GM23338 (cell line): ENCODE data around the gene IFNL1. TPM values are rescaled to one million over a fixed set of nuclear protein-coding genes. Genes with fewer than 3 reads are reported as not detected.

ENCODE experiments used
- ATAC-seq: fragments of 200-7000 bp; cut with Tn5 transposase; 3 replicates; pipeline ENCODE4 v1.9.1; 2020
- DNase-seq: peaks from one replicate; pipeline ENCODE4 v3.0.0-alpha.2; 2015; ENCODE audit warnings: low spot score
- H2AFZ ChIP-seq: fragments of 200-600 bp; sonication (generic); 2 replicates; pipeline ENCODE4 v1.8.0; 2016; ENCODE audit warnings: antibody characterized with exemption, mild to moderate bottlenecking, moderate library complexity
- H3F3A ChIP-seq: fragments of 200-600 bp; sonication (generic); replicated peaks from 2 replicates; pipeline ENCODE4 v1.8.0; 2017; ENCODE audit warnings: antibody characterized with exemption, mixed run types, low read depth
- H3K27ac ChIP-seq: fragments of 200-600 bp; sonication (generic); 2 replicates; pipeline ENCODE4 v1.6.1; 2016; ENCODE audit warnings: low read depth
- H3K27me3 ChIP-seq: fragments of 200-600 bp; sonication (generic); 2 replicates; pipeline ENCODE4 v1.8.0; 2016; ENCODE audit warnings: mild to moderate bottlenecking, mixed run types, moderate library complexity; ENCODE audit not compliant: insufficient read depth
- H3K36me3 ChIP-seq: fragments of 200-600 bp; sonication (generic); 2 replicates; pipeline ENCODE4 v1.8.0; 2016; ENCODE audit warnings: mild to moderate bottlenecking; ENCODE audit not compliant: insufficient read depth
- H3K4me1 ChIP-seq: fragments of 200-600 bp; sonication (generic); 2 replicates; pipeline ENCODE4 v1.8.0; 2016; ENCODE audit warnings: mild to moderate bottlenecking, moderate library complexity; ENCODE audit not compliant: insufficient read depth
- H3K4me2 ChIP-seq: fragments of 200-600 bp; sonication (generic); 2 replicates; pipeline ENCODE4 v1.7.1; 2017; ENCODE audit warnings: mixed run types
- H3K4me3 ChIP-seq: fragments of 200-600 bp; sonication (generic); 2 replicates; pipeline ENCODE4 v1.6.1; 2016; ENCODE audit warnings: mixed run types
- H3K79me2 ChIP-seq: fragments of 200-600 bp; sonication (generic); replicated peaks from 2 replicates; pipeline ENCODE4 v1.8.0; 2017; ENCODE audit warnings: mild to moderate bottlenecking; ENCODE audit not compliant: insufficient read depth
- H3K9me2 ChIP-seq: fragments of 200-600 bp; sonication (generic); 2 replicates; pipeline ENCODE4 v1.8.0; 2017; ENCODE audit not compliant: insufficient read depth
- H4K20me1 ChIP-seq: fragments of 200-600 bp; sonication (generic); replicated peaks from 2 replicates; pipeline ENCODE4 v1.8.0; 2017; ENCODE audit warnings: mild to moderate bottlenecking; ENCODE audit not compliant: insufficient read depth
- H3K27ac Mint-ChIP-seq: 2 replicates; pipeline ENCODE4 v1.8.0; 2020; ENCODE audit warnings: inconsistent platforms, mild to moderate bottlenecking, moderate library complexity, mixed read lengths
- H3K27me3 Mint-ChIP-seq: 3 replicates; pipeline ENCODE4 v1.8.0; 2022; ENCODE audit warnings: low read depth, mild to moderate bottlenecking, moderate library complexity, mixed read lengths, inconsistent platforms; ENCODE audit not compliant: insufficient read depth, poor library complexity
- H3K36me3 Mint-ChIP-seq: 3 replicates; pipeline ENCODE4 v1.8.0; 2021; ENCODE audit warnings: low read depth, mild to moderate bottlenecking, inconsistent platforms, moderate library complexity, mixed read lengths
- H3K4me1 Mint-ChIP-seq: 3 replicates; pipeline ENCODE4 v1.8.0; 2020; ENCODE audit warnings: mild to moderate bottlenecking, inconsistent platforms, mixed read lengths
- H3K4me3 Mint-ChIP-seq: 3 replicates; pipeline ENCODE4 v1.8.0; 2021; ENCODE audit warnings: moderate library complexity, mild to moderate bottlenecking, inconsistent platforms, mixed read lengths
- H3K9me3 Mint-ChIP-seq: 3 replicates; pipeline ENCODE4 v1.8.0; 2020; ENCODE audit warnings: moderate library complexity, mild to moderate bottlenecking, inconsistent platforms, mixed read lengths
- ETS1 ChIP-seq: IDR thresholded peaks from 2 replicates; pipeline ENCODE4 v1.6.1; 2016; ENCODE audit warnings: antibody characterized with exemption
- JUNB ChIP-seq: IDR thresholded peaks from one replicate; pipeline ENCODE4 v1.6.1; 2016; ENCODE audit warnings: antibody characterized with exemption; ENCODE audit not compliant: unreplicated experiment
- NANOG ChIP-seq: IDR thresholded peaks from 2 replicates; pipeline ENCODE4 v1.6.1; 2016; ENCODE audit warnings: antibody characterized with exemption, borderline replicate concordance
- POLR2AphosphoS5 ChIP-seq: IDR thresholded peaks from 2 replicates; pipeline ENCODE4 v1.6.1; 2016; ENCODE audit warnings: antibody characterized with exemption, low read depth
- REST ChIP-seq: IDR thresholded peaks from one replicate; pipeline ENCODE4 v1.6.1; 2018; ENCODE audit warnings: antibody characterized with exemption; ENCODE audit not compliant: unreplicated experiment
- STAT1 ChIP-seq: IDR thresholded peaks from one replicate; pipeline ENCODE4 v1.6.1; 2016; ENCODE audit warnings: antibody characterized with exemption; ENCODE audit not compliant: unreplicated experiment
- ZNF114 ChIP-seq: fragments of 250-450 bp; sonication (Bioruptor Pico); IDR thresholded peaks from 2 replicates; pipeline ENCODE4 v1.5.0; 2020; ENCODE audit warnings: mild to moderate bottlenecking, moderate library complexity
- polyA plus RNA-seq: library from polyadenylated mRNA; unstranded; fragments of >200 nt; fragmentation: Nextera tagmentation; extraction: Ambion mirVana; gene quantifications from 2 replicates; pipeline ENCODE4 v1.2.1, GENCODE V29; 2016
- total RNA-seq: library from RNA; depleted of rRNA; stranded (reverse); fragments of >200 nt; shearing (Covaris generic); gene quantifications from 2 replicates; pipeline ENCODE4 v1.2.3, GENCODE V29; 2014
- TF ChIP-seq, protein P1 (sequence below): fragments of 250-450 bp; sonication (Bioruptor Pico); IDR thresholded peaks from 2 replicates; pipeline ENCODE4 v1.5.0; 2020; ENCODE audit warnings: mild to moderate bottlenecking, moderate library complexity

Gene IFNL1
- total and polyA plus RNA-seq, 2 experiments from 2014 or later: not detected

- TF ChIP-seq REST (no peak), ETS1 (no peak)
Measured at GRCh38 chr19:39277598-39277997, 18.6 kb upstream of the IFNL1 start (continued).

DNA sequence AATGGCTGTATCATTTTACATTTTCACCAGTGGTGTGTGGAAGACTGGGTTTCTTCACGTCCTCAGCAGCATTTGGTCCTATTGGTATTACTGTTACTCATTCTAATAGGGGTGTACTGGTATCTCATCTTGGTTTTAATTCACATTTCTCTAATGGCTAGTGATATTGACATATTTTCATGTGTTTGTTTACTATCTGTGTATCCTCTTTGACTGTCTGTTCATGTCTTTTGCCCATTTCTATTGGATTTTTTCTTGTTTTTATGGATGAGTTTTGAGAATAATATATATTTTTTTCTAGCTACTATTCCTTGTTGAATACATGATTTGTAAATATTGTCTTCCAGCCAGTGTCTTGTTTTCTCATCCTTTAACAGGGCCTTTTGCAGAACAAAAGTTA lies 14.2 kb upstream of the IFNL1 start:
- ATAC-seq: no peak
- Histone ChIP-seq H3K4me3 (no peak overlapping the region), H3K27ac (no peak overlapping the region), H3F3A (no peaks in the 10 kb centered on the region), H2AFZ (no peak overlapping the region), H4K20me1 (no peaks in the 10 kb centered on the region), H3K9me2 (no peaks in the 10 kb centered on the region), H3K27me3 (no peaks in the 10 kb centered on the region), H3K4me2 (no peak overlapping the region), H3K79me2 (no peaks in the 10 kb centered on the region), H3K36me3 (no peaks in the 10 kb centered on the region), H3K4me1 (no peaks in the 10 kb centered on the region)
- no peak overlapping the region for H3K4me3 Mint-ChIP-seq
- no peaks in the 10 kb centered on the region for H3K4me1 Mint-ChIP-seq
- no peak overlapping the region for H3K27ac Mint-ChIP-seq
- TF ChIP-seq JUNB (no peak), STAT1 (no peak)
- no peaks in the 10 kb centered on the region for H3K36me3 Mint-ChIP-seq
- peaks cover 7% of the 10 kb centered on the region for H3K27me3 Mint-ChIP-seq
- H3K9me3 Mint-ChIP-seq: no peaks in the 10 kb centered on the region; the same call in 2 of the 3 replicates
- no peak for DNase-seq

DNA sequence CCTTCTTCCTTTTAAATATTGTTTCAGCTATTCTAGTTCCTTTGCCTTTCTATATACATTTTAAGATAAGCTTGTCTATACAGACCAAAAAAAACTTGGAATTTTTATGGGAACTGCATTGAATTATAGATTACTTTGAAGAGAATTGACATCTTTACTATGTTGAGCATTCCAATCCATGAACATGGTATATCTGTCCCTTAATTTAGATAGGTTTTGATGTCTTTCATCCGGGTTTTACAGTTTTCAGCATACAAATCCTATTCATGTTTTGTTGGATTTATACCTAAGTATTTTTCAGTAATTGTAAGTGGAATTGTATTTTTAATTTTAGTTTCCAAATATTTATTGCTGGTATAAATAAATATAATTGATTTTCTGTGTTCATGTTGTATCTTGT lies 12.2 kb upstream of the IFNL1 start:
- no peaks in the 10 kb centered on the region for H3K27me3 ChIP-seq
- Mint-ChIP-seq H3K4me3 (no peak overlapping the region), H3K4me1 (no peaks in the 10 kb centered on the region), H3K27ac (no peak overlapping the region), H3K9me3 (no peaks in the 10 kb centered on the region; the same call in 2 of the 3 replicates), H3K36me3 (no peaks in the 10 kb centered on the region), H3K27me3 (peaks cover 6% of the 10 kb centered on the region)
- H3K79me2 ChIP-seq: no peaks in the 10 kb centered on the region
- no peak overlapping the region for H3K4me2 ChIP-seq
- H3K4me3 ChIP-seq: no peak overlapping the region
- H4K20me1 ChIP-seq: no peaks in the 10 kb centered on the region
- no peaks in the 10 kb centered on the region for H3K36me3 ChIP-seq
- H3K27ac ChIP-seq: no peak overlapping the region
- H3F3A ChIP-seq: no peaks in the 10 kb centered on the region
- DNase-seq (no peak), ATAC-seq (no peak)
- no peaks in the 10 kb centered on the region for H3K4me1 ChIP-seq
- H3K9me2 ChIP-seq: no peaks in the 10 kb centered on the region
- no peak overlapping the region for H2AFZ ChIP-seq
- TF ChIP-seq ZNF114 (no peak), NANOG (no peak), STAT1 (no peak), POLR2AphosphoS5 (no peak)
- TF ChIP-seq, protein P1, sequence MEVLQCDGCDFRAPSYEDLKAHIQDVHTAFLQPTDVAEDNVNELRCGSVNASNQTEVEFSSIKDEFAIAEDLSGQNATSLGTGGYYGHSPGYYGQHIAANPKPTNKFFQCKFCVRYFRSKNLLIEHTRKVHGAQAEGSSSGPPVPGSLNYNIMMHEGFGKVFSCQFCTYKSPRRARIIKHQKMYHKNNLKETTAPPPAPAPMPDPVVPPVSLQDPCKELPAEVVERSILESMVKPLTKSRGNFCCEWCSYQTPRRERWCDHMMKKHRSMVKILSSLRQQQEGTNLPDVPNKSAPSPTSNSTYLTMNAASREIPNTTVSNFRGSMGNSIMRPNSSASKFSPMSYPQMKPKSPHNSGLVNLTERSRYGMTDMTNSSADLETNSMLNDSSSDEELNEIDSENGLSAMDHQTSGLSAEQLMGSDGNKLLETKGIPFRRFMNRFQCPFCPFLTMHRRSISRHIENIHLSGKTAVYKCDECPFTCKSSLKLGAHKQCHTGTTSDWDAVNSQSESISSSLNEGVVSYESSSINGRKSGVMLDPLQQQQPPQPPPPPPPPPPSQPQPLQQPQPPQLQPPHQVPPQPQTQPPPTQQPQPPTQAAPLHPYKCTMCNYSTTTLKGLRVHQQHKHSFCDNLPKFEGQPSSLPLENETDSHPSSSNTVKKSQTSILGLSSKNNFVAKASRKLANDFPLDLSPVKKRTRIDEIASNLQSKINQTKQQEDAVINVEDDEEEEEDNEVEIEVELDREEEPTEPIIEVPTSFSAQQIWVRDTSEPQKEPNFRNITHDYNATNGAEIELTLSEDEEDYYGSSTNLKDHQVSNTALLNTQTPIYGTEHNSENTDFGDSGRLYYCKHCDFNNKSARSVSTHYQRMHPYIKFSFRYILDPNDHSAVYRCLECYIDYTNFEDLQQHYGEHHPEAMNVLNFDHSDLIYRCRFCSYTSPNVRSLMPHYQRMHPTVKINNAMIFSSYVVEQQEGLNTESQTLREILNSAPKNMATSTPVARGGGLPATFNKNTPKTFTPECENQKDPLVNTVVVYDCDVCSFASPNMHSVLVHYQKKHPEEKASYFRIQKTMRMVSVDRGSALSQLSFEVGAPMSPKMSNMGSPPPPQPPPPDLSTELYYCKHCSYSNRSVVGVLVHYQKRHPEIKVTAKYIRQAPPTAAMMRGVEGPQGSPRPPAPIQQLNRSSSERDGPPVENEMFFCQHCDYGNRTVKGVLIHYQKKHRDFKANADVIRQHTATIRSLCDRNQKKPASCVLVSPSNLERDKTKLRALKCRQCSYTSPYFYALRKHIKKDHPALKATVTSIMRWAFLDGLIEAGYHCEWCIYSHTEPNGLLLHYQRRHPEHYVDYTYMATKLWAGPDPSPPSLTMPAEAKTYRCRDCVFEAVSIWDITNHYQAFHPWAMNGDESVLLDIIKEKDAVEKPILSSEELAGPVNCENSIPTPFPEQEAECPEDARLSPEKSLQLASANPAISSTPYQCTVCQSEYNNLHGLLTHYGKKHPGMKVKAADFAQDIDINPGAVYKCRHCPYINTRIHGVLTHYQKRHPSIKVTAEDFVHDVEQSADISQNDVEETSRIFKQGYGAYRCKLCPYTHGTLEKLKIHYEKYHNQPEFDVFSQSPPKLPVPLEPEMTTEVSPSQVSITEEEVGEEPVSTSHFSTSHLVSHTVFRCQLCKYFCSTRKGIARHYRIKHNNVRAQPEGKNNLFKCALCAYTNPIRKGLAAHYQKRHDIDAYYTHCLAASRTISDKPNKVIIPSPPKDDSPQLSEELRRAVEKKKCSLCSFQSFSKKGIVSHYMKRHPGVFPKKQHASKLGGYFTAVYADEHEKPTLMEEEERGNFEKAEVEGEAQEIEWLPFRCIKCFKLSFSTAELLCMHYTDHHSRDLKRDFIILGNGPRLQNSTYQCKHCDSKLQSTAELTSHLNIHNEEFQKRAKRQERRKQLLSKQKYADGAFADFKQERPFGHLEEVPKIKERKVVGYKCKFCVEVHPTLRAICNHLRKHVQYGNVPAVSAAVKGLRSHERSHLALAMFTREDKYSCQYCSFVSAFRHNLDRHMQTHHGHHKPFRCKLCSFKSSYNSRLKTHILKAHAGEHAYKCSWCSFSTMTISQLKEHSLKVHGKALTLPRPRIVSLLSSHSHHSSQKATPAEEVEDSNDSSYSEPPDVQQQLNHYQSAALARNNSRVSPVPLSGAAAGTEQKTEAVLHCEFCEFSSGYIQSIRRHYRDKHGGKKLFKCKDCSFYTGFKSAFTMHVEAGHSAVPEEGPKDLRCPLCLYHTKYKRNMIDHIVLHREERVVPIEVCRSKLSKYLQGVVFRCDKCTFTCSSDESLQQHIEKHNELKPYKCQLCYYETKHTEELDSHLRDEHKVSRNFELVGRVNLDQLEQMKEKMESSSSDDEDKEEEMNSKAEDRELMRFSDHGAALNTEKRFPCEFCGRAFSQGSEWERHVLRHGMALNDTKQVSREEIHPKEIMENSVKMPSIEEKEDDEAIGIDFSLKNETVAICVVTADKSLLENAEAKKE: no peak
